Psoas muscle (tissue), 8 donors: ENCODE measurements around the gene YOD1. TPM values are rescaled to one million over a fixed set of nuclear protein-coding genes. Genes with fewer than 3 reads are reported as not detected.

Experiments
- ATAC-seq, 4 donors: fragments of 200-7000 bp; cut with Tn5 transposase; one replicate each; pipeline ENCODE4 v1.9.1; 2020; ENCODE audit warnings: moderate library complexity in 3 of 4, mild to moderate bottlenecking in 2 of 4
- DNase-seq, 2 donors: peaks; one replicate each; pipeline ENCODE4 v3.0.0-alpha.2; 2020
- H3K27ac ChIP-seq: fragments of 200-600 bp; one replicate; pipeline ENCODE4 v1.8.0; 2022
- H3K27me3 ChIP-seq, 3 donors: fragments of 200-600 bp in 1 of 3; one replicate each; pipeline versions ENCODE4 v1.6.1 to v1.8.0; 2013 to 2022; ENCODE audit warnings: low read length in 2 of 3, mild to moderate bottlenecking in 2 of 3, moderate library complexity in 1 of 3; ENCODE audit not compliant: insufficient read depth in 3 of 3
- H3K36me3 ChIP-seq, 2 donors: fragments of 200-600 bp in 1 of 2; one replicate each; pipeline versions ENCODE4 v1.6.1 to v1.8.0; 2013 to 2022; ENCODE audit warnings: low read depth in 1 of 2, mild to moderate bottlenecking in 1 of 2, moderate library complexity in 1 of 2; ENCODE audit not compliant: insufficient read depth in 1 of 2
- H3K4me1 ChIP-seq: fragments of 200-600 bp; one replicate; pipeline ENCODE4 v1.8.0; 2022
- H3K4me3 ChIP-seq: fragments of 200-600 bp; one replicate; pipeline ENCODE4 v1.8.0; 2022; ENCODE audit warnings: mild to moderate bottlenecking
- H3K9me3 ChIP-seq: fragments of 200-600 bp; one replicate; pipeline ENCODE4 v1.8.0; 2022
- CTCF ChIP-seq: fragments of 200-600 bp; IDR thresholded peaks from one replicate; pipeline ENCODE4 v1.8.0; 2022; ENCODE audit warnings: antibody characterized with exemption
- WGBS, 3 donors: extraction: QIAGEN DNeasy Blood & Tissue Kit; methylation state at CpG; one replicate each; pipeline versions ENCODE4 v1.1.6 to v1.1.7; 2013; 5-methylcytosine and 5-hydroxymethylcytosine counted together
- intact Hi-C, 2 donors: fragments of 100-400 bp; cut with DNase I; formaldehyde crosslinking; loops; one replicate each; pipeline versions ENCODE4 v1.11.0 to v1.14.2; 2022
- polyA plus RNA-seq, 3 donors: library from polyadenylated mRNA; stranded (reverse); fragments of 200-250 nt; gene quantifications; one replicate each; pipeline ENCODE4 v1.2.3, GENCODE V29; 2013
- total RNA-seq, 4 donors: library from RNA; stranded (reverse); fragmentation: NEBNext Ultra II Directional in 2 of 4; extraction: Animal tissue kit (Norgen Biotek cat#: 25700) in 2 of 4; gene quantifications; one replicate each; pipeline versions ENCODE4 v1.2.1 to v1.2.4, GENCODE V29; 2021 to 2023
- donor health status: healthy with polysubstance abuse.
- donor health status: DM: no; HTN: no; CAD: no; lungs with moderate emphysema.
- donor health status: Bipolar disorder and iron deficiency.
- donor health status: healthy.
- donor health status: DM: yes; HTN: yes; CAD: no.
- donor health status: DM: no; HTN: no; CAD: no.
- donor health status: DM: no; HTN: no; CAD: no.
- donor health status: DM: yes; HTN: yes; CAD: no.

YOD1 gene
- total and polyA plus RNA-seq, 7 donors: 3.9 to 7.0 (median 5.5) TPM

GRCh38 chr1:207014728-207015127 lies 36.3 kb downstream of the YOD1 start:
- H3K27me3 ChIP-seq: peaks cover 0 to 5% (median 0%) of the 10 kb centered on the region in 3 donors
- no peak for TF ChIP-seq CTCF
- no peak overlapping the region for H3K27ac ChIP-seq
- H3K4me3 ChIP-seq: no peak overlapping the region
- no peaks in the 10 kb centered on the region for H3K36me3 ChIP-seq
- 71 to 80% (median 73%) methylated on average over 3 of the region's 3 CpGs for WGBS, 3 donors
- intact Hi-C loops: no loop called here
- H3K4me1 ChIP-seq: no peaks in the 10 kb centered on the region
- ATAC-seq (no peak), DNase-seq (no peak)
- no peaks in the 10 kb centered on the region for H3K9me3 ChIP-seq

GRCh38 chr1:207013321-207014085 lies 37.5 kb downstream of the YOD1 start:
- intact Hi-C loops: no loop called here
- H3K4me3 ChIP-seq: no peak overlapping the region
- H3K9me3 ChIP-seq: no peaks in the 10 kb centered on the region
- TF ChIP-seq CTCF: no peak
- H3K36me3 ChIP-seq: no peaks in the 10 kb centered on the region
- ATAC-seq: no peak
- H3K4me1 ChIP-seq: no peaks in the 10 kb centered on the region
- H3K27me3 ChIP-seq: peaks cover 0 to 5% (median 0%) of the 10 kb centered on the region in 3 donors
- no peak overlapping the region for H3K27ac ChIP-seq
- 61 to 72% (median 62%) methylated on average over 6 of the region's 6 CpGs for WGBS, 3 donors
- DNase-seq: no peak

- DNase-seq (no peak), ATAC-seq (no peak)
- Histone ChIP-seq H3K4me1 (no peaks in the 10 kb centered on the region), H3K27ac (no peak overlapping the region), H3K9me3 (no peaks in the 10 kb centered on the region), H3K4me3 (no peak overlapping the region), H3K27me3 (peaks cover 0 to 5% (median 0%) of the 10 kb centered on the region in 3 donors), H3K36me3 (no peaks in the 10 kb centered on the region)
- TF ChIP-seq CTCF: no peak
- intact Hi-C loops: no loop called here
- 96 to 97% (median 97%) methylated on average over 2 of the region's 2 CpGs for WGBS, 3 donors
These were observed 40.3 kb downstream of the YOD1 start for GRCh38 chr1:207010726-207011125.

- Histone ChIP-seq H3K4me3 (no peak overlapping the region), H3K36me3 (no peaks in the 10 kb centered on the region), H3K9me3 (no peaks in the 10 kb centered on the region), H3K4me1 (no peaks in the 10 kb centered on the region), H3K27ac (no peak overlapping the region), H3K27me3 (peaks cover 0 to 5% (median 0%) of the 10 kb centered on the region in 3 donors)
- 85 to 92% (median 90%) methylated on average over 7 of the region's 7 CpGs for WGBS, 3 donors
- ATAC-seq: no peak
- no peak for DNase-seq
- intact Hi-C loops: no loop called here
- no peak for TF ChIP-seq CTCF
These were observed 41.1 kb downstream of the YOD1 start for GRCh38 chr1:207009945-207010344.
